HG02759 (cell line): ENCODE measurements around the gene NOTCH1.
"Not testable (repeated sequence)": the region's sequence is repeated elsewhere in the genome, so short reads cannot be mapped to it uniquely, and the experiment has no call there.

Experiments used
- ATAC-seq: cut with Tn5 transposase; IDR thresholded peaks from one replicate; pipeline ENCODE4 v1.9.1; 2021; ENCODE audit warnings: mild to moderate bottlenecking, moderate library complexity; ENCODE audit not compliant: unreplicated experiment

NOTCH1 gene

DNA sequence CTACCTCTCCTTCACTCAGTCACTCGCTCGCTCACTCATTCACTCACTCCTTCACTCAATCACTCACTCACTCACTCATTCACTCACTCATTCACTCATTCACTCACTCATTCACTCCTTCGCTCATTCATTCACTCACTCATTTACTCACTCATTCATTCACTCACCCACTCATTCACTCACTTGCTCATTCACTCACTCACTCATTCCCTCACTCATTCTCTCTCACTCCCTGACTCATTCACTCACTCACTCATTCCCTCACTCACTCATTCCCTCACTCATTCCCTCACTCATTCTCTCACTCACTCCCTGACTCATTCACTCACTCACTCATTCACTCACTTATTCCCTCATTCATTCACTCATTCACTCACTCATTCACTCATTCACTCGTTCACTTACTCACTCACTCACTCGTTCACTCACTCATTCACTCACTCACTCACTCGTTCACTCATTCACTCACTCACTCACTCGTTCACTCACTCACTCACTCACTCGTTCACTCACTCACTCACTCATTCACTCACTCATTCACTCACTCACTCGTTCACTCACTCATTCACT is 33.9 kb upstream of the NOTCH1 start:
- ATAC-seq: not testable (repeated sequence)

DNA sequence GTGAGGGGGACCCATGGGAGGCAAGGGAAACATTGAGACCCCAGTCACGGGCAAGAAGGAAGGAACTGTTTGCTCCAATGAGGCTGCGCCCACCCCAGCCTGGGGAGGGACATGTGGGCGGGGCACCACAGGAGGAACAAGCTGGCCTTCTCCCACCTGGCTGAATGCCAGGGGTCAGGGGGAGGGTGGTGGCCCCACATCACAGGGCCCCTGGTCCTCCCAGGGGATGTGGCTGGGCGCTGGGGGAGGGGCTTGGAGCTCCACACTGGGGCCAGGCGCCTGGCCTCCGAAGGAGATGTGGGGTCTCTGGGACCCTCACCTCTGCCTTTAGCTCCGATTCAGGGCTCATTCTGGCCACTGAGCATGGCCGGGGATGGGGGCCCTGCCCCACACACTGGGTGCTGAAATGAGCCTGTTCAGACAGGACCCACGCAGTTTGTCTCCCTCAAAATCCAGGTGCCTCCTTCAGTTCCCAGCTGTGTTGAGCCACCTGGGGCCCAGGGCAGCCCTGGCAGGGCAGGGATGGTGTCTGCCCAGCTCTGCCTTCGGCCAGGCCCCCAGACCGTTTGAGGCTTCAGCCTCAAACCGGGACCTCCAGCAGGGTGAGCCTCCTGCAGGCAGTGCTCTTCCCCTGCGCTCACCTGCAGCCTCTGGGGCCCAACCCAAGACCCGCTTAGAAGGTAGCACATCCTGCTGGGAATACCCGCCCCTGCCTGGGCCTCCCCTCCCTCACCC is 33.2 kb upstream of the NOTCH1 start:
- no peak for ATAC-seq

DNA sequence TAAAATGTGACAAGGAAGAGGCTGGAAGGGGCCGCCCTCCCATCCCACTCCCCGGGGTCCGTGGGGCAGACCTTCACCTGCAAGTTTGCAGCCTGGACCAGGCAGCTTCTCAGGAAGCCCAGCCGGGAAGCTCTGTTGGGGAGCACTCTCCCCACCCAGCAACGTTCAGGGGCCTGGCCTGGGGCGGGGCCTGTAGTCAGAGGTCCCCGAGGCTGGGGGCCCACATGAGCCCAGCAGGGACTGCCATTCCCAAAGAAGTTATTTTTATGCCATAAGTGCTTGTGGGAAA is 32.7 kb upstream of the NOTCH1 start:
- no peak for ATAC-seq

DNA sequence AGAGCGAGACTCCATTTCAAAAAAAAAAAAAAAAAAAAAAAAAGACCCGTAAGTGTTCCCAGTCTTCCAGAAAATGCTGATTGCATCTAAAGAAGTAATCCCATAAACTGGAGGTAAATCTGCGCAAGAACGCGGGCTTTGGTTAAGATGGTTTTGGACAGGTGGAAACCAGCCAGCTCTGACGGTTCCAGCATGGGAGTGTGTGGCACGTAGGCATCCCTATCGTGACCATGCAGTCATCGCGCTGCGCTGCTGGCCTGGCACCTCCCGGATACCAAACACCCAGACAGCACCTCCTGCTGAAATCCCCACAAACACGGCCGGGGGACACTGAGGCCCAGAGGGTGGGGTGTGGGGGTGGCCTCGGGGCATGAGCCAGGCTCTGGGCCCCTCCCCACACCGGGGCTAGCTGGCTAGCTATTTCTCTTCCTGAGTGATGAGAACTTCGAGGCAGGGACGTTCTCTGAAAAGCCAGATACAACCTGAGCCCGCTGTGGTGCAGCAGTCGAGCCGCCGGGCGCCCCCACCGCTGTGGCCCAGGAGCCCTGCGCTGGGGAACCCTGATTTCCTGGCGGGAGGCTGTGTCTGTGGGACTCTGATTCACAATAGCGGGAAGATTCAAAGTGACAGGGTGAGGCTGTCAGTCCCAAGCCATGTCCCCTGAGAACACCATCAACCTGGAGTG is 32.2 kb upstream of the NOTCH1 start:
- no peak for ATAC-seq

DNA sequence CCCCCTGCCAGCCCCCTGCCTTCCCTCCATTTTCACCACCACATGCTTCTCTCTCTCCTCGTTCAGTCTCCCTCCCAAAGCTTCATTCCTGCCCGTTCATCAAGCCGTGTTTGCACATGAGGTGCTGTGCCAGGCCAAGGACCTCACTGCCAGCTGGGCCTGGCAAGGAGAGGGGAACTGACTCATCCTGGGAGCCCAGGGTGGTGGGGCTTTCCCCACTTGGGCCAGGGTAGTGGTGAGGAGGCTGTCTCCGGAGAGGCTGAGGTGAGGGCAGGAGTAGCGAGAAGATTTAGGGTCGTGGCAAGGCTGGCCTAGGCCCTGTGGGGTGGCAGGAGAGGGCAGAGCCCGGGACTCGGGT is 30.4 kb upstream of the NOTCH1 start:
- ATAC-seq: no peak

DNA sequence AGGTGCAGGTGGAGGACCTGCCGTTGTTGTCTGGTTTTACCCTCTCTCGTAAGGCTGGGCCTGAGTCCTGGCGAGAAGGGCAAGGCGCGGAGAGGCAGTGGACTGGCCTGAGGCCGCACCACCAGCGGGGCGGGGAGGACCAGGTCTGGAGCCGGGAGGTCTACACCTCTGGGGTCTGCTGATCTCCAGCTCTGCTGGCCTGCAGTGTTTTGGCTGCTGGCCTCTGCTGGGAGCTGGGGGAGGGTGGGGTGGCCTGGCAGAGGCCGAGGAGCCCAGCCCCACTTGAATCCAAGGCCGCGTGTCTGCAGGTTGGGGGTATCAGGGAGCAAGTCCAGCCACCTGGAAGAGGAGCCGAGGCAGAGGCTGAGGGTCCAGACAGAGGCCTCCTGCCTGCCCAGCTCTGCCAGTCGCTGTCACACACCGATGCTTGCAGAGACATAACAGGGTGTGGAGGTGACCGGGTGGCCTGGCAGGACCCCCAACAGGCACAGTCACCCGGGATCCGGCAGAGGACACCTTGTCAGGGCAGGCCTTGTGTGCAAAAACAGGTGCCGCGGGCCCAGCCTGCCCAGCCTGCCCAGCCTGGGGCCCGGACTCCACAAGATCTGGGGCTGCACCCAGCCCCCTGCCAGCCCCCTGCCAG is 29.9 kb upstream of the NOTCH1 start:
- ATAC-seq: no peak

DNA sequence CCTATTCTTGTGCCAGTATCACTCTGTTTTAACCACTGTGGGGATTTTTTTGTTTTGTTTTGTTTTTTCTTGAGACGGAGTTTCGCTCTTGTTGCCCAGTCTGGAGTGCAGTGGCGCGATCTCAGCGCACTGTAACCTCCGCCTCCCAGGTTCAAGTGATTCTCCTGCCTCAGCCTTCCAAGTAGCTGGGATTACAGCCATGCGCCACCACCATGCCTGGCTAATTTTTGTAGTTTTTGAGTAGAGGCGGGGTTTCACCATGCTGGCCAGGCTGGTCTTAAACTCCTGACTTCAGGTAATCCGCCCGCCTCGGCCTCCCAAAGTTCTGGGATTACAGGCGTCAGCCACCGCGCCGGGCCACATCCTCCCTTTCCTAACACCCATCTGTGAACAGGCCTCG is 28.8 kb upstream of the NOTCH1 start:
- not testable (repeated sequence) for ATAC-seq

DNA sequence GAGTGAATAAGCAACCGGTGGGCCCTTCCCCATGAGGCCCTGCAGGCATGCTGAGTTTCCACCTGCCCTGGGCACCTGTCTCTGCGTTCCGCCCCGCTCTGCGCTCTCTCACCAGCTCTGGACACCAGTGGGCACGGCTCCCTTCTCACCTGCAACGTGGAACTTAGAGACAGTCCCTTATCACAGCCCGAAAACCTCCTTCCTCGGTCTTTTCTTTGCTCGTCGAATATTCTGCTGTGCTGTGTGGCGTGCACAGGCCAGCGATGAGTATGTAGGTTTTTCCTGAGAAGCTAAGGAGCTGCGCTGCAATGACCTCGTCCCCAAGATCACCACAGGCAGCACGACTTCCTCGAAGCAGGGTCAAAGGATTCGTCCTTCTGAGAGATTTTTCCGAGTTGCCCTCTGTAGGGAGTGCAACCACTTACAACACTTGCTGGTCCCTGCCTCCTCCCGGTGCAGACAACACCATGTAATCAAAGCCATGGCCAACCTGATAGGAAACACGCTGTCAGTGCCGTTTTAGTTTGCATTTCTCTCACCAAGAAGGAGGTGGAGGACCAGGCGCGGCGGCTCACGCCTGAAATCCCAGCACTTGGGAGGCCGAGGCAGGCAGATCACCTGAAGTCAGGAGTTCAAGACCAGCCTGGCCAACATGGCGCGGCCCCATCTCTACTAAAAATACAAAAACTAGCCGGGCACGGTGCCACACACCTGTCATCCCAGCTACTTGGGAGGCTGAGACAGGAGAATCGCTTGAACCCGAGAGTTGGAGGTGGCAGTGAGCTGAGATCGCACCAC is 27.2 kb upstream of the NOTCH1 start:
- ATAC-seq: no peak

DNA sequence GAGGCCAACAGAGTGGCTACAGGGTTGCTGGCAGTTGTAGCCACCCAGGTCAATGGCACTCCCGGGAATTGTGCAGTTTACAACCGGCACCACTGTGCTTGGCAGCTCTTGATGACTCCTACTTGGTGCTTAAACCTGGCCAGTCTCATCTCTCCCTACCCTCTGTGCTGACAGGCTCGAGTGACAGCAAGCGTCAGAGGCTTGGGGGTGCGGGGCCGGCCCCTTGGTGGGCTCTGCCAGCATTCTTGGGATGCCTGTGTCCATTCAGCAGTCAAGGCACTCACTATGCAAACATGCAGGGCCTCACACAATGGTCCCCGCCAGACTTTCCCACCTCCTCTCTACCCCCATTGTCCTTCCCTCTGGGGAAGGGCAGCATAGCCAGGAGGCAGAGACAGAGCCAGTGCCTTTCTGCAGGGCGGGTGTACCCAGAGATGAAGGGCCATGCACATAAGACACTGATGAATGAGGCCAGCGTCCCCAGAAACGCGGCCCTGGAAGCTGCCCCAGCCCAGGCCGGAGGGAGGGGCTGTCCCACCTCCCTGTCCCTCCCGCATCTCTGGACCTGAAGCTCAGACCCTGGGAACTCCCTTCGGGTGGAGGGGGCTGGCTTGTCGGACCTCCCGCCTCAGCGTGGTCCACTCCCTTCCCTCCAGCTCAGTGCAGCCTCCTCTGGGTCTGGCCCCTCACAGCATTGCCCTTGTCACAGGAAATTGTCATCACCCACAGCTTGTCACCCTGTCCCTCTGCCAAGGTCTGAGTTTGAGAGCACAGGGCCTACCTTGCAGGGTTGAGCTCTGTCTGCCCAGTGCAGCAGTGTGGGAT is 26.4 kb upstream of the NOTCH1 start:
- no peak for ATAC-seq

DNA sequence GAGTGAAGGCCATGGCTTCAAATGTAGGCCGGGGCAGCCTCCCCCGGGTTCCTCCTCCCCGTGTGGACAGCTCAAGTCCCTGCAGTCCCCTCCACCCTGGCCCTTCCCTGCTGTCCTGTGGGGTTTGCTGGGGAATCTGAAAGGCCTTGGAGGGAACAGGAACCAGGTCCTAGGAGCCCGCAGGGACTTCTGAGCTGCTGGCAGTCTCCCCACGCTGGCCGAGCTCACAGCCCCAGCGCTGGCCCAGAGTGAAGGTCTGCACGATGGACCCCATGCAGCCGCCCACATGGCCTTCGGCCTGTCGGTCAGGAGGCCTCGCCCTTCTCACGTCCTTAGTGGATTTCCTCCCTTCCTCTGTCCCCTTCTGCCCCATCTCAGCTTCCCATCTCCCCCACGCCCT is 25.7 kb upstream of the NOTCH1 start:
- ATAC-seq: no peak

DNA sequence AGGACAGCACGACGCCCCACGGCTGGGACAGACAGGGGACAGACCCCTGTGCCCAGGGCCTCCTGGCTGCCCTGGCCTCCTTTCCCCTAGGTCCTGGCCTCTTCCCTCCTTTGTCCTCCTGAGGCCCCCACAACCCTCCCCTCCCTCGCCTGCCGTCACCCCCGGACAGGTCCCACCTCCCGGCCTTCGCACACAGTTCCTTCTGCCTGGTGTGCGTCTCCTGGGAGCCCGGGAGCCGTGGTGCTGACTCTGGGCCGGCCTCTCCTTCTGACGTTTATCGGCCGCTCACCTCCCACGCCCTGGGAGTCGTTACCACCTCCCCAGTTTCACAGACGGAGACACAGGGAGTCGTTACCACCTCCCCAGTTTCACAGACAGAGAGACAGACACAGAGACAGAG is 25.1 kb upstream of the NOTCH1 start:
- no peak for ATAC-seq

DNA sequence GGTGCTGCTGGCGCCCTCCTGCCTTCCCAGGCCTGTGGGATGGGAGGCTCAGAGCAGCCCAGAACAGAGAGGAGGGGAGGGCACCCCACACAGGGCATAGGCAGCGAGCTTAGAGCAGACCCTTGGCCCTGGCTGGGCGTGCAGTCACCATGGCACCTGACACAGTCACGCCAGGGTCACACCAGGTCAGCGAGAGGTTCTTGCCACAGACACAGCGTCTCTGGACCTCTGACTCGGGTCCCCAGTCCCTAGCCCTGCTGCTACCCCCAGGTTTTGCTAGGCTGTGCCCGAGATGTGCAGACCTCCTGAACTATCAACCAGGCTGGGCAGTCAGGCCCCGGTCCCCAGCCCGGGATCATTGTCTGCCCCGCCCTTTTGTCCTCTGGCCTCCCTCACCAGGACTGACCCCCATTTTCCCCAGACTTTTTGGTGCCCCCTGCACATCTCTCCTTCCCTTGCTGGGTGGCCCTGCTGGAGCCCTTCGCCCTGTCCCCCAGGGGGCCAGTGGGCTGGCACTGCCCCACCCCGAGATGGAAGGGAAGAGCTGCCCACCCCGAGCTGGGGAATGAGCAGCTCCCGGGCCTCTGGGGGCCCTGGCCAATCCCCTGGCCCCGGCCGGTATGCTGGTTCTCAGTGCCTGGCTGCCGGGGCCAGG is 24.5 kb upstream of the NOTCH1 start:
- ATAC-seq: no peak

DNA sequence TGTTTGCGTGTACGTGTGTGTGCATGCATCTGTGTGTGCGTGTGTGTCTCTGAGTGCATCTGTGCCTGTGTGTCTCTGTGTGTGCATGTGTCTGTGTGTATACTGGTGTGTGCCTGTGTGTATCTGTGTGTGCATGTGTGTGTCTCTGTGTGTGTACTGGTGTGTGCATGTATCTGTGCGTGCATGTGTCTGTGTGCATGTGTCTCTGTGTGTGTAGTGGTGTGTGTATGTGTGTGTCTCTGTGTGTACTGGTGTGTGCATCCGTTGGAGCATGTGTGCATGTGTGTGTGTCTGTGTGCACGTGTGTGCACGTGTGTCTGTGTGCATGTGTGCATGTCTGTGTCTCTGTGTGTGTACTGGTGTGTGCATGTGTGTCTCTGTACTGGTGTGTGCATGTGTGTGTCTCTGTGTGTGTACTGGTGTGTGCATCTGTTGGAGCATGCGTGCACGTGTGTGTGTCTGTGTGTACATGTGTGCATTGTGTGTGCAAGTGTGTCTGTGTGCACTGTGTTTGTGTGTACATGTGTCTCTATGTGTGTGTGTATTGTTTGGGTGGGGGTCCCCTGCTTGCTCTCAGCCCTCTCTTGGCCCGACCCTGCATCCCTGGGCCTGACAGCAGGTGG is 23.8 kb upstream of the NOTCH1 start:
- ATAC-seq: no peak

DNA sequence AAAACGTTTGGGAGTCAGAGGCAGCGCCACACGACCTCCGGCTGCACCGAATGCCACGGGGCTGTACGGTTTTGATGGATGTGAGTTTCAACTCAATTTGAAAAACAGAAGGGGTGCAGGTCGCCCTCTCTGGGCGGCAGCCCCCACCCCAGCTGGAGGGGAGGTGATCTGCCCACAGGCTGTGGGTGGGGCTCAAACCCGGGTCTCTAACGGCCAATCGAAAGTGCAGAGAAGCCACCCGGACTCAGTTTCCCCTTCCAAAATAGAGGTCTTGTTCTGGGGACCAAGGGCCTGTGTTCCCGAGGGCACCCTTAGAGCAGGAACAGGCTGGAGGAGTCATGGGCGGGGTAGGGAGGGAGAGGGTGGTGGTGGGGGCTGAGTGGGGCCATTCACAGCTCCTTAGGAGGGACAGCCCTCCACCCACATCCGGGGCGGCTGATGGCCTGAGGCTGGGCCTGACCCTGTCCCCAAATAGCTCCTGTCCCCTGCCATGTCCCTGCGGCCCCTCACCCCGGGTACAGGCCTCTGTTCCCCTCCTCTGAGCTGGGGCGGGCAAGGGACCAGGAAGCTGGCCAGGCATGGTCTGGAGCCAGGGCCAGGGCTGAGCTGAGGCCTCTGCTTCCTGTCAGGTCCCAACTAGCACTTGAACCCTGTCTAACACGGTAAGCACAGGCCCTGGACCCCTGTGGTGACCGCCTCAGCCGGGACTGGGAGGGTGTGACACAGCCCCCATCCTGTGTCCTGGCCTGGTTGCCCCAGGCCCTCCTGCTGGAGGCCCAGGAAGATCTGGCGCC is 22.6 kb upstream of the NOTCH1 start:
- no peak for ATAC-seq

DNA sequence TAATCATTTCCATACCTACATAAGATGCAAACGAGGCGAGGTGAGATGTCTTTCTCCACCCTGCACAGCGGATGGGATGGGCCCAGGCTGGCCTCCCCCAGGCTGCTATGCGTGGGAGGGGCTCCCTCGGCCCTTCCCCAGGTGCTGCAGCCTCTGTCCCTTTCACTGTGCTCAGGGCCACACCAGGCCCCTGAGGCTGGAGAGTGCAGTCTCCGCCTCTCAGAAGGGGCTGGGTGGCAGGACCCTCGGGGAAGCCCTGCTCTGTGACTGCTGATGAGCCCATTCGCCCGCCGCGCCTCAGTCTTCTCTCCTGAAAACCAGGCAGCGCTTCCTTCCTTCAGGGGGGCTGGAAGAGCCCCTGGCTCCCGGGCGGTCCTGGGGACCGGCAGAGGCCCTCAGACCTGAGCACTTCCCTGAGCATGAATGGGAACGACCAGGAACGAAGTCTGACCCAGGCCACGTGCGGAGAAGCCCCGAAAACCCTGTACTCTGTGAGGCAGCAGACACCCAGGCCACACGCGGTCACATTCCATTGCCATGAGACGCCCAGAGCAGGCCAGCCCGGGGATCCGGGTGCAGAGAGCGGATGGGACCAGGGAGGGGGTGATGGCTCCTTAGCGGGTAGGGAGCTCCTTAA is 21.9 kb upstream of the NOTCH1 start:
- ATAC-seq: no peak

DNA sequence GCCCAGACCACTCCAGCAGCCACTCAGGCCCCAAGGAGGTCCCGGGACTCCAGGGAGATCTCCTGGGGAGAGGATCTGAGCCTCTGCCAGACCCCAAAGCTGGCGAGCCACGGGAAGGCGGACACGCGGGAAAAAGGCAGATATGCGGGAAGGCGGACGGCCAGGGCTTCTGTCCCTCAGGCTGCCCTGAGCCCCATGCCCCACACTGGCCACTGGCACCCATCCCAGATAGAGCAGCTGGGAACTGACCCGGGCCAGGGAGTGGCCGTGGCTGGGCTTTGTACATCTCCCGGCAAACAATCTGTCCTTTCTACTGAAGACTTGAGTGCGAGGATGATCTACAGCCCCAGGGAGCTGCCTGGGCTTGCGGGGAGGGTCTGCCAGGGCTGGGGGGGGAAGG is 21.1 kb upstream of the NOTCH1 start:
- no peak for ATAC-seq

DNA sequence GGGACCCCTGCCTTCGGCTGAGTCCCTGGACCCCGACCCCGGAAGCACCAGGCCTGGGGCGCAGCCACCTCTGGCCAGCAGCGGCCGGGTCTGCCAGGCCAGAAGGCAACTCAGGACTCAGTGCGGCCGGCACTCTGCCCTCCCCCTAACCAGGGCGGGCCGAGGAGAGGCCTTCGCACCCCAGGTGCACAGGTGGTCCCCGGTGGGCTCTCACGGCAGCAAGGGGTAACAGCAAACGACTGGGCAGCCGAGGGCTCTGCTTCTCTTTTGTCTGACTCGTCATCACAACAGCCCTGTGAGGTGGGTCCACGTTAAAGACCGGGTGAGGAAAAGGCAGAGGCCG is 20.7 kb upstream of the NOTCH1 start:
- no peak for ATAC-seq
